Activated CD4-positive, alpha-beta T cell treated with anti-CD3 and anti-CD28 coated beads for 48 hours (primary cell): ENCODE results near the gene ARHGAP4.

Experiments used
- DNase-seq: peaks from one replicate; pipeline ENCODE4 v3.0.0-alpha.2; 2020

Gene ARHGAP4

GRCh38 chrX:153903238-153903980 lies 22.7 kb downstream of the ARHGAP4 start:
- no peak for DNase-seq

- no peak for DNase-seq
These were observed 23.7 kb downstream of the ARHGAP4 start for GRCh38 chrX:153902385-153902784.

GRCh38 chrX:153901753-153902140 lies 24.3 kb downstream of the ARHGAP4 start:
- no peak for DNase-seq

- peak; percentile 65 for DNase-seq
These were observed 25.0 kb downstream of the ARHGAP4 start for GRCh38 chrX:153900831-153901752.

DNA sequence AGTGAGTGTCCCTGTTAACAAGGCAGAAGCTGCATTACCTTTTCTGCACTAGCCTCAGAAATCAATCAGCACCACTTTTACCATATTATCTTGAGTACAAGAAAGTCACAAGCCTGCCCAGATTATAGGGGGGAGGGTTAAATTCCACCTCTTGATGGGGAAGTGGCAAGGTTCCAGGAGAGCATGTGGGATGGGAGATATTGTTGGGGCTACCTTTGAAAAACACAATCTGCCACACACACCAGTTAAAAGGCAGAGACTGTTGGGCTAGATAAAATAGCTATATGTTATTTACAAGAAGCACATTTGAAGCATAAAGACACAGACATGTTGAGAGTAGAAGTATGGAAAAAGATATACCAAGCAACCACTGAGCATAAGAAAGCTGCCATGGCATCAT lies 28.2 kb downstream of the ARHGAP4 start:
- no peak for DNase-seq

DNA sequence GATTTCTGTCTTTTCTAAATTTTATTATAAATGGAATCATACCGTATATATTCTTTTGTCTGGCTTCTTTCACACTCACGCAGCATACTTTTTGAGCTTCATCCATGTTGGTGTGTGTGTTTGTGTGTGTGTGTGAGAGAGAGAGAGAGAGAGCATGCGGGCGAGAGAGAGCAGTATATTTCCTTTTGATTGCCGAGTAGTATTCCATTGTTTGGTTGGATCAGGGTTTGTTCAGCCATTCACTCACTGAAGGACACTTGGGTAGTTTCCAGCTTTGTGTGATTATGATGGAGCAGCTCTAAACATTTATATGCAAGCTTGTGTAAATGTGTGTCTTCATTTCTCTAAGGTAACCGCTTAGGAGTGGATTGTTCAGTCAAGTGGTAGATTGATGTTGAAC lies 36.9 kb downstream of the ARHGAP4 start:
- DNase-seq = no peak

GRCh38 chrX:153888344-153888743 lies 37.7 kb downstream of the ARHGAP4 start:
- no peak for DNase-seq

DNA sequence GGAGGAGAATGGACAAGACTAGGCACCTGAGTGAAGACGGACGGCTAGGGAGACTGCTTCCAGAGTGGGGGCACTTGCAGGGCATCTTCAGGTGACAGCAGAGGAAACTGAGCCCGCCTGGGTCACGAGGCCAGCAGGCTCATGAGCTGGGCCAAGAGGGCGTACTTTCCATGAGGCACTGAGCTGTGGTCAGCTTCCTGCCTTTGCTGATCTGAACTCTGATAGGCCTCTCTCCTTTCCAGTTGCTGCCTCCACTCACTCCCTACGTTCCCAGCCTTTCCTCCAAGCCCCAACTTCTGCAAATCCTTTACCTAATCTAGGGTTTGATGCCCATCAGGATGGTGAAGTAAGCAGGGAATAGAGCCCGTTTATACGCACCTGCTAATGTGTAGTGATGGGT lies 38.7 kb downstream of the ARHGAP4 start:
- DNase-seq = no peak

DNA sequence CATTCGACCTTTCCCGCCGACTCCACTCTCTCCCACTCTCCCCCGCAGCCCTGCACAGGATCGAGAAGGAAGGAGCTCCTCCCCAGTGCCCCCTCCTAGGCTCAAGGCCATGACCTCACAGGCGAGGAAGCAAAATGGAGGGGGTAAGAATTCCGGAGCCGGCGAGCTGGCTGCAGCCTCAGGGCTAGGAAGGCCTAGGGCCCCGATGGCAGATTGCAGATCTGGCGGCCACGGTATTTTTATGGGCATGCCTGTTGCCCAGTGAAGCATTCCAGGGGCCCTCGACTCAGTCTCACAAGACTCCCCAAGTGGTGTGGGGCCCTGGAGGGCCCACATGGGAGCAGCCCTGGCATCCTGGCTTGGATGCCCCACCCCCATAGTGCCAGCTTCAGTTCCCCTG lies 39.1 kb downstream of the ARHGAP4 start:
- DNase-seq = no peak

DNA sequence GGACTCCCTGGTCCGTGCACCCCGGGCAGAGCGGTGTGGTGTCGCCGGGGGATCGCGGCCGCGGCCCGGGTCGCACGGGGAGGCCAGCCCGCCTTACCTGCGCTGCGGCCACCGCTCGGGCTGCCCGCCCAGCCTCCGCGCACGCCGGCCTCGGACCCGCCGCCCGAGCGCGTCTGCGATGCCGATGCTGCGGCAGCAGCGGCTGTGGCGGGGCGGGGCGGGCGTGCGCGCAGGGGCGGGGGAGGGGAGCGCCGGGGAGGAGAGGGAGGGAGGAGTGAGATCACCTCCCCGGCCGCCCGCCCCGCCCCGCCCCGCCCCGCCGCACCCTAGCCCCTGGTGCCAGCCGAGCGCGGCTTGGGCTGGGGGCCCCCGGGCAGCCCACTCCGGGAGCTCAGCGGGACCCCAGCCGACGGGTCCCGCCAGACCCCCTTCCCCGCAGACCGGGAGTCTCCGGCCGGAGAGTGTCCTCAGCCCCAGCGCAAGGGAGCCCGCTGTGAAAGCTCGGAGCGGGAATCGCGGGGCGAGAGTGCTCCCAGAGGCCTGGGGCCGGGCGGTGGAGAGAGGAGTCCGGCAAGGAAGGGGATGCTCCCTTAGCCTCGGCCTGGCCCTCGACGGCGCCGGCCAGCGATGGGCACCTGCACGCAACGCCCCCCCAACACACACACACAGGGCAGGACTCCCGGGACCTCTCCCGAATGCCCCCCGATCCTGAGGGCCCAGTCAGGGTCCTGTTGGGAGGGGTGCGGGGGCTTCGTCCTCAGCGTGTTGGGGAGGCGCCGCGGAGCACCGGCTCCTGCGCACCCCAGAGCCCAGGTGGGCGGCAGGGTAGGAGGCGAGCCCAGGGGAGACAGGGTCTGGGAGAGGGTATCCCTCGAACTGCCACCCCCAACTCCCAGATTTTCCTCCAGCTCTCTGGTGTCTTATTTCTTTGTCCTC lies 39.8 kb downstream of the ARHGAP4 start, which contains the start of gene L1CAM:
TSS of gene L1CAM (minus strand) at position 206 of the 936 bp plus-strand sequence. CDS start 10,337 bp downstream, outside the sequence.
- peak; percentile 28 for DNase-seq

- no peak for DNase-seq
These were observed 40.8 kb downstream of the ARHGAP4 start for GRCh38 chrX:153885208-153885787.

DNA sequence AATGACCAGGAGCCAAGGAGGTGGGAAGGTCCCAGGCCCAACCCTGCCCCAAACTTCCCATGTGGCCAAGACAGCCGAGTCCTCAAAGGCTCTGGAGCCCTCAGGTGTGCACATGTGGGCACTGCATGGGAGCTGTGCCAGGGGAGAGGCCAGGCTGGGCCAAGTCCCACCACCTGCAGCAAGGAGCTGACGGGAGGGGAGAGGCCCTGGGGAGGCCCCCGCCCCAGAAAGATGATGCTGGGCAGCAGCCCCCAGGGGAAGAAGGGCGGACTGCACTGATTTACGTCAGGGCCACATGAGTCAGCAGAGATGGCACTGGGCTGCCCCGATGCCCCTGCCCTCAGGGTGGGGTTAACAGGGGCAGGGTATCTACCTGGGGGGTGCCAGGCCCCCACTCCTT lies 41.5 kb downstream of the ARHGAP4 start:
- DNase-seq = no peak

- DNase-seq = no peak
These were observed 41.9 kb downstream of the ARHGAP4 start for GRCh38 chrX:153884136-153884535.

DNA sequence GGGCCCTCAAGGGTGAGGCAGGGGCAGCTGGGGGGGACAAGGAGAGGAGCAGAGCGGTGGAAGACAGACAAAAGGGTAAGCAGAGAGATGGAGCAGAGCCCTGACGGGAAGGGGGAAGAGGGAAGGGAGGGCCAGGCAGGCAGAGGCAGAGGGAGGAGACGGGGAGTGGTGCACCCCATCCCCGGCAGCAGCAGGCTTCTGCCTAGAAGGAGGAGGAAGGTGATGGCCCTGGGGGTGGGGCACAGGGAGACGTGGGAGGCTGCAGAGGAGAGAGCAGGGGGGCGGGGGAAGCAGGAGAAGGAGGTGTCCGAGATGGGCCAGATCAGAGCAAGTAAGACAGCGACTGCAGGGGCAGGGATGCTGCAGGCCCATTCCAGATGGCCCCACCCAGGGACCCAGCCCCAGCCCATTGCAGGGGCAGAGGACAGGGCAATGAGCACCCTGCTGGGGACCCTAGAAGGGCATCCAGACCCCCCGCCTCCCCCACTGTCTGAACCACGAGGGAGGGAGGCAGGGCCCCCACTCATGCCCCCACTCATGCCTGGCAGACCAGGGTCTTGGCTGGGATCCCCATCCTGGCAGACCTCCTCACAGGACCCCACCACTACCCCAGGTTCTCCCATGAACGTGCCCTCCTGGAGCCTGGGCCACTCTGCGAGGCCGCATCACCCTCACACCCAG lies 42.8 kb downstream of the ARHGAP4 start:
- DNase-seq = no peak

DNA sequence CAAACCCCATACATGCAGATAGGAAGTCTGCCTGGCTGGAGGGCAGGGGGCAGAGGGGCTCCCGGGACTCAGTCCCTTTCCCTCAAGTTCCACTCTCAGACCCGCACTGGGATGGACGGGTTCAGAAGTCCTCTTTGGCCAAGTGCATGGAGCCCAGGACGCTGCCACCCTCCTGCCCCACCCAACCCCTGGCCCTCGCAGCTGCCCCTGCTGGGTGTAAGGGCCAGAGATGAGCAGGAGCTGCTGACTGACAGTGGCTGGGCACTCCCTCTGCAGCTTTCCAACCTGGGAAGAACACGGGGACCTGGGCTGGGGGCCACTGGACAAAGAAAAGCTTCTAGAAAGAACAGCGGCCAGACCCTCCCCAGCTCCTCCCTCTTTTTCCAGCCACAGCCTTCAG lies 43.5 kb downstream of the ARHGAP4 start:
- no peak for DNase-seq

DNA sequence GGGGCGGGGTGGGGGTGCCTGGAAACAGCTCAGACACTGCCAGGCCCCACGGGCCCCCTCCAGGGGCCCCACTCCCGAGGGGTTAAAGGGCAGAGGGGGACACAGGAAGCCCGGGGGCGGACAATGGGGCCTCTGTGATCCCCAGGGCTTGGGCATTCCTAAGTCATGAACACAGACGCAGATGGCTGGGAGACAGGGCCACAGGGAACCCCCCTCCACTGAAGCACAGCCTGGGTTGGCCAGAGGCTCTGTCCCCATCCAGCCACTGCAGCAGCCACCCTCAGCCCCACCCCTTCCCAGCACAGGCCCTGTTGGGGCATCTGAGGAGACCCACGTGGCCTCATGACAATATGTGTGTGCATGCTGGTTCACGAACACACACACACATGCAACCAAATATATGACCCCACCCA lies 44.0 kb downstream of the ARHGAP4 start:
- no peak for DNase-seq

DNA sequence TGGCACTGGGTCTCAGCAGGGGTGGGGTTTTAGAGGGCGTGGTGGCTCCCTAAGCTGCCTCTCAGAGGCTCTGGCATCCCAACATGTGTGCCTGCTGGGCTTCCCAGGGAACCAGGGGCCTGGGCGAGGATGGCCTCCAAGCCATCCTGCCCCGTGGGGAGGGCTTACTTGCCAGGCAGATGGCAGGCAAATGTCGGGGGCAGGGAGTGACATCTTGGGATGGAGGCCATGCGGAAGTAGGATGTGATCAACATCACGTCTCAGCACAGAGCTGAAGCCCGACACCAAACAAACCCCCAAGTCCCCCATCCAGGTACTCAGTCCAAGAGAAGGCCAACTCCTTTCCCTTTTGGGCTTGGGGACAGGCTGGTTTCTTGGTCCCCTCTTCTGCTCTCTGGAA lies 44.8 kb downstream of the ARHGAP4 start:
- no peak for DNase-seq

GRCh38 chrX:153880440-153880815 lies 45.6 kb downstream of the ARHGAP4 start:
- DNase-seq = no peak

GRCh38 chrX:153879741-153880439 lies 46.2 kb downstream of the ARHGAP4 start:
- DNase-seq = no peak

- DNase-seq = no peak
These were observed 47.0 kb downstream of the ARHGAP4 start for GRCh38 chrX:153878969-153879653.

- DNase-seq = no peak
These were observed 47.7 kb downstream of the ARHGAP4 start for GRCh38 chrX:153878345-153878744.
